GM19324 (cell line): ENCODE measurements around the gene MYBPC1.
A peak's percentile ranks its signal among the peaks of the same experiment; 100 is the strongest.

ENCODE experiments used
- ATAC-seq: cut with Tn5 transposase; IDR thresholded peaks from one replicate; pipeline ENCODE4 v1.9.1; 2021; ENCODE audit warnings: mild to moderate bottlenecking, moderate library complexity; ENCODE audit not compliant: unreplicated experiment, low FRiP score

Gene MYBPC1

DNA sequence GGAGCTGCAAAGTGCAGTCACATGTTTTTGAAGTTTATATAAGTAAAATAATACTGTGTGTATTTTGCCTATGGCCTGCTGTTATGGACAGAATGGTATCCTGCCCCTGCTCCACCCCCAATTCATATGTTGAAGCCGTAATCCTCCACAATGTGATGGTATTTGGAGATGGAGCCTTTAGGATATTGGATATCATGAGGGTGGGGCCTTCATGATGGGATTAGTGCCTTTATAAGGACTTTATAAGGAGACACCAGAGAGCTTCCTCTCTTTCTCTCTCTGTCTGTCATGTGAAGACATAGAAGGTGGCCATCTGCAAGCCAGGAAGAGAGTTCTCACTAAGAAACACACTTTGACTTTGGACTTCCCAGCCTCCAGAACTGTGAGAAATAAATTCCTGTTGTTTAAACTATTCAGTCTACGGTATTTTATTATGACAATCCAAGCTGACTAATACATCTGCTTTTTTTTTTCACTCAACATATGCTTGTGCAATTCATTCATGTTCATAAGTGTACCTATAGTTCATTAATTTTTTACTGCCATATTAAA lies 99.6 kb downstream of the MYBPC1 start:
- ATAC-seq, result no peak

DNA sequence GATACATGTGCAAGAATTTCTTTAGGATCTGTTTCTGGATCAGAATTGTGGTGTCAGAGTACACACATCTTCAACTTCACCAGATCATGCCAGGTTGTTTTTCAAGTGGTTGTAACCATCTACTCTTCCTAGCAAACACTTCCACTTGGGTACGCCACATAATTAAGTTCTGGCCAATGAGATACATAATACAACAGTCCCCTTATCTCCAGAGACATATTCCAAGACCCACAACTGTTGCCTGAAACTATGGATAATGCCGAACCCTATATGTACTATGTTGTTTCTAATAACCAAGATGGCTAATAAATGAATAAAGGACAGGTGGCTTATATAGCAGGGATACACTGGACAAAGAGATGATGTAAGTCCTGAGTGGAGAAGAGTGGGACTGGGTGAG lies 100.2 kb downstream of the MYBPC1 start:
- no peak for ATAC-seq

DNA sequence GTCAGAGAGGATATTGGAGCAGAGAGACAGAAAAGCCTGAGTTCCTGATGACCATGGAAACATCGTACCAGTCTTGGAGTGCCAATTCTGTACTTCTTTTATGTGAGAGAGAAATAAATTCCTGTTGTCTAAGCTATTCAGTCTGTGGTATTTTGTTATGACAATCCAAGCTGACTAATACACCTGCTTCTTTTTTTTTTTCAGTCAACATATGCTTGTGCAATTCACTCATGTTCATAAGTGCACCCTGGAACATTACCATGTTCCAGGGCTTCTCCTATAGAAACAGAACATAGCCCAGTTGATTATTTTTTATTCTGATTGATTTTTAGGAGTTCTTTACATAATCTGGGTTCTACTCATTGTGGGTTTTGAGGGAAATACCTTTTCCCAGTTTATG lies 100.9 kb downstream of the MYBPC1 start:
- no peak for ATAC-seq

DNA sequence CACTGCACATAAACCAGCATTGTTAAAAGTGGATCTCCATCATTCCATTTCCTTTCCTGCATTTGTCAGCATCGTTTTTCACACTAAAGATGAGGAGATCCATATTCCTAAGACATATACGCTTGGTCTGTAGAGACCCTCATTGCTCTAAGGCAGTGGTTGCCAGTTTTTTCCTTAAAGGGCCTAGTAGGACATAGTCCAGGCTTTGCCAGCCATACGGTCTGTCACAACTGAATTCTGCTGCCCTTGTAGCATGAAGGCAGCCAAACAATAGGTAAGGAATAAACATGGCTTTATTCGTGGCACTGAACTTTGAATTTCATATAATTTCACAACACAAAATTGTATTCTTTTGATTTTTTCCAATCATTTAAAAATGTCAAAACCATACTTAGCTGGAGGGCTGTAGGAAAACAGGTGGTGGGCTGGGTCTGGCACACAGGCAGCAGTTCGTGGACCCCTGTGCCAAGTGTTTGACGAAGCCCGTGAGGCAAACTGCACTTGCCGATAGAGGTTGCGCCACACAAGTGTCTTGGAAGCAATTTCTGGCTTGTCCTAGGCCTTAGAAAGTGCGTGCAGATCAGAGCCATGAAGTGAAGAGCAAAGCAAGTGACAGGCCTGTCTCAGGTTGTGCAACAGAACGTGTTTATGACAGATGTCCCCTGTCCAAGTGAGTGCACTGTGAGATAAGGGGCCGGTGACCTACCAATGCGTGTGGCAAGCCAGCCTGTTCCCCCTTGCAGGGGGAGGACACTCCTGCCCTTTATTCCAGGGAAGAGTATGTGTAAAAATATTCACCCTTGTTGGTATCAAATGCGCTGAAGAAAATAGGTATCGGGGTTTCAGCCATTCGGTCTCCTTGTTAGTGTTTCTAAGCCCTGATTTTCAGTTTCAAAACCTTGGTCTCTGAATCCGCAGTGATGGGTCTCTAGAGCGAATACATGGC lies 101.8 kb downstream of the MYBPC1 start:
- ATAC-seq, result no peak

DNA sequence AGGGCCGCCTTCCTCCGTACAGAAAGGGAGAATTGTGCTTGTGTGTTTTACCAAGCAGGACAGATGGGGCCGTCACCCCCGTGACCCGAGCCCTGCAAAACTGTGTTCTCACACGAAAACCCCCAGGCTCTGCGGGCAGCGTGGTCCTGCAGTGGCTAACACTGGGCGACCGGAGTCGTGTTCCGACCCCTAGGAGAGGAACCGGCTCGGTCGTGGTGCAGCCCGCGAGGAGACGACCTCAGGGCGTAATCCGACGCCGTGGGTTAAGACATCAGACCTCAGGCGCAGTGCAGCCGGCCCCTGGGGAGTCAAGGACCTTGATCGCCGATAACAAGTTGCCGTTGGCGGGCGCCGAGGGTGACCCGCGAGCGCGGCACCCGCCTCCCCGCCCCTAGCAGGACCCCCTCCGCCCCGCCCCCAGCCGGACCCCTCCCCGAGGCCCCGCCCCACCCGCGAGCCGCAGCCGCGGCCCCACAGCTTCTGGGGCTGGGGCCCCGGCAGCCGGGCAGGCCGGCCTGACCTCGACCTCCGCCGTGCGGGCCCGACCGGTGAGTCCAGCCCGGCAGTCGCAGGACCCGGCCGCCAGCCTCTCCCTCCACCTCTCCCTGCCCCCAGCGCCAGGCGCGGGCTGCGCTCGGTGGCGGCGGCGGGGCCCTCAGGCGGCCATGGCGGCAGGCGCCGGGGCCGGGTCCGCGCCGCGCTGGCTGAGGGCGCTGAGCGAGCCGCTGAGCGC lies 102.6 kb downstream of the MYBPC1 start, which contains the start of gene CHPT1:
Gene CHPT1 (plus strand): TSS at position 444 of the 733 bp plus-strand sequence. CDS start 222 bp downstream, at position 666.
- peak; percentile 75 for ATAC-seq

DNA sequence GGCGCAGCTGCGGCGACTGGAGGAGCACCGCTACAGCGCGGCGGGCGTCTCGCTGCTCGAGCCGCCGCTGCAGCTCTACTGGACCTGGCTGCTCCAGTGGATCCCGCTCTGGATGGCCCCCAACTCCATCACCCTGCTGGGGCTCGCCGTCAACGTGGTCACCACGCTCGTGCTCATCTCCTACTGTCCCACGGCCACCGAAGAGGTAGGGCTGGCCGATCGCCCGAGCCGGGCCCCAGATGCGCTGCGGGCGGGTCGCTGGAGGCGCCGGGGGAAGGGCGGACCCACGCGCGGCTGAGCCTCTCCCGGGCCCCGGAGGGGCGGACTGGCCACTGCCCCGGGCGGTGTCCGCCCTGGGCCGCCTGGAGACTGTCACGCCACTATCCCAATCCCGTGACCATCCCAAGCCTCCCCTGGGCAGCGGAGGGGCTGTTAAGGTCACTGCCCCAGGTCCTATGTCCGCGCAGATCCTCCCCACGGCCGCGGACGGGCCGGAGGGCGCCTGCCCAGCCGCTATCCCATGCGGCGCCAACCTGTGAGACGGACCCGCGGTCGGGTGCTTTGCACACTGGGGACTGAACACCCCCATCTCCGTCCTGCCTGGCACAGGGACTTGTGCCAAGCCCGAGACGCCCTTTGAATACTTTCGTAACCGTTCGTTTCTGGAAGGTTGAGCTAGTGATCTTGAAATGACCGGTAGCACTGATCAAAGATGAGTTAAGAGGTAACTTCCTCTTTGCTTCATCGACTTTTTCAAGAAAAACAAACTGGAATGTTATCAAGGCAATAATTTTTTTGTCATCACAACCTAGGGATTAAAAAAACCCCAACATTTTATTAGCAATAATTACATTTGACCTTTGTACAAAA lies 103.4 kb downstream of the MYBPC1 start:
- ATAC-seq, result peak; percentile 33

DNA sequence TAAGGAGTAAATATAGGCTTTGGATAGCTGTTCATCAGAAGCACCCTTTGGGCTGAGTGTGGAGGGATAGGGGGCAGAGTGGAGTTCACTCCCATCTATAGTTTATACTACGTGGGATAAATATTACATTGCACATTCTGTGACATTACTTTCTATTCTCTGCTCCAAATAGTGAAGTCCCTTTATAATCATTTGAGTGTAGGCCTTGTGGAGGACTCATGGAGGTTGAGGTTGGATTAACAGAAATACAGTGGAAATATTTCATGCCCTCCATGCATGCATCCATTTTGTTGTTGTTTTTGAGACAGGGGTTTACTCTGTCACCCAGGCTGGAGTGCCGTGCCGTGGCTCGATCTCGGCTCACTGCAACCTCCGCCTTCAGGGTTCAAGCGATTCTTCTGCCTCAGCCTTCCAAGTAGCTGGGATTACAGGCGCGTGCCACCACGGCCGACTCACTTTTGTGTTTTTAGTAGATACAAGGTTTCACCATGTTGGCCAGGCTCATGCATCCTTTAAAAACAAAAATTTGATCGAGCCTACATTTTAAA lies 104.1 kb downstream of the MYBPC1 start:
- no peak for ATAC-seq

DNA sequence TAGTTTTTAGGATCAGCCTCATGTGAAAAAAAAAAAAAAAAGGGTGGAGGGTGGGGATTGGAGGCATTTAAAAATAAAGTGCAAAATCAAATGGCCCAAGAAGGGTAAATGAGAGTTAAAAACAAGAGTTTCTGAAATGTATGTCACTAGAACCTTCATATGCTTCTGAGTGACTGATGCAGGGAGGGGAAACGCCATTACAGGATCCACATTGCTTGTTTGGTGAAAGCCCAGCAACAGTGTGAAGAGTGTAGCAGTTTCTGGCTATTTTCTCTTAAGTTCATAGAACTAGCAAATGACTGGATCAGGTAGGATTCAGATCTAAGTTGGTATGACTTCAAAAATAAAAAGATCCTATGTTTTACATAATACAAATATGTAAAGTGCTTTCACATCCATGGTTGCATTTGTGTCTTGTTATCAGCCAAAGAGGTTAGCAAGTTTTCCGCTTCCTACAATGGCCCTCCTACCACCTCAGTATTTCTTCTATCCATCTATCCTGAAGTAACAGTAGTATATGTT lies 105.6 kb downstream of the MYBPC1 start:
- ATAC-seq, result no peak

DNA sequence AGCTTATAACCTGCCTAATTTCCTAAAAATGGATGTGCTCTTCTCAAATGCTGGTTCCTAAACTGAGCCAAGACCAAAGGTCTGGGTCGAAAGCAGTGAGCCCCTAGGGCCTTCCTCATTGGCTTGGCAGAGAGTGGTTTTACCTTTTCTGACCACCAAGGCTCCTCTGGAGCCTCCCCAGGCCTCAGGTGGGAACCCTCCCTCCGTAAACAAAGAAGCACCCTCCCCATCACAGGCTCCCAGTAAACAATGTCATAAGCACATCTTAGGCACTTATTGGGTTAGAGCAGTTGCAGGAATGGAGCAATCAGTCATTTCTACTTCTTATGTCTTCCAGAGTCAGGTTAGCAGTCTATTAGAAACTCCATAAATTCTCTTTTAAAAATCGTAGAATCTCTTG lies 108.7 kb downstream of the MYBPC1 start:
- ATAC-seq, result no peak

DNA sequence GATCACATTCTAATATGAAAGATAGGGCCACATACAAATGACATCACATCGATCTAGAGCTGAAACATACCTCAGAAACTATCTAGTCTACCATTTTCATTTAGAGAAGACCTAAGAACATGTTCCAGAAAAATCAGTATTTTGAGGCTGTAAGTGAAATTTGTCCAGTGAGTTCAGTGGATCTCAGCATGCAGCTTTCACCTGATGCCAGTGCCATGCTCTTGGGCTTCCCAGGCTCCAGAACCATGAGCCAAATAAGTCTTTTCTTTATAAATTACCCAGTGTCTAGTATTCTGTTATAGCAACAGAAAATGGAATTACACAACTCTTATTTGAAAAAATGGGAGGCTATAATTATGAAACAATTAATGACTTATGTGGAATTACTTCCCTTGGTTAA lies 111.6 kb downstream of the MYBPC1 start:
- no peak for ATAC-seq

DNA sequence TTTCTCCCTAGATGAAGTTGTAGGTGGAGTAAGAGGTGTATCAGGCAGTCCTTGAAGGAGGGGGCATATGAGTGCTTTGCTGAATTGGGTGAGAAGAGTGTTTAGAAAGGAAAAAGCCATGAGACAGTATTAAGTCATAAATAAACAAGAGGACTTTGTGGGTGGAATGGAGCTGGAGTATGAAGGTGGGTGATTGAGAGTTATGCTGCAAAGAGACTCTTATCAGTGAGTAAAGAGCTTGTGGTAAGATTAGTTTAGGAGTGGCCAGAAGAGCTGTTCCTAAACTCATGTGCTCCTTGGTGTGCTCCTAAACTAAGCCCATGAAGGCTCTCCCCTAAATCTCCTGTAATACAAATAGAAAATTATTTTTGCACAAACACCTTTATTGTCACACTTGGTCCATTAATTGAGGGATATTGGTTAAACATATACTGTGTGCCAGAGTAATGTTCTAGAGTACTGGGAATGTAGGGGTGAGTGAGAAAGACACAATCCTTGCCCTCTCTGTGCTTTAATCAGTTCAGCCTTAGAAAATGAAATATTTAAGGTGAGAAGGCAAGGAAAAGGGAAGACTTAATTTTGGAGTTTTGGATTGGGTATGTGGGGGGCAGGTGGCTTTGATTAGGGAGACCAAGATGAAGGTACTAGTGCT lies 112.5 kb downstream of the MYBPC1 start:
- ATAC-seq, result no peak

DNA sequence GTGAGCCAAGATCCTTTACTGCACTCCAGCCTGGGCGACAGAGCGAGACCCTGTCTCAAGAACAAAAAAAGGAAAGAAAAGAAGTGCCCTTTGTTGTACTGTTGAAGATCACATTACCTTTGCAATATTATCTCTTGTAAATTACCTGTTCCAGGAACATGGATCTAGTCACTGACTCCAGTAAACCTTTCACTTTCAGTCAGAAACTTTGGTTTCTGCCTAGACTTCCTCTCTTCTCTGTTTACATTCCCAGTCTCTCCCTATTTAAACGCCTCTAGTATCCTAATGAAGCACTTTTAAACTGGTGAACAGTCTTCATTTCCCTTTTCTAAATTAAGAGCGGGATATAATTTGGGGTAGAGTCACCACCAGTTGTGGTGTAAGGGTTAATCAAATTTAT lies 115.5 kb downstream of the MYBPC1 start:
- ATAC-seq, result no peak

DNA sequence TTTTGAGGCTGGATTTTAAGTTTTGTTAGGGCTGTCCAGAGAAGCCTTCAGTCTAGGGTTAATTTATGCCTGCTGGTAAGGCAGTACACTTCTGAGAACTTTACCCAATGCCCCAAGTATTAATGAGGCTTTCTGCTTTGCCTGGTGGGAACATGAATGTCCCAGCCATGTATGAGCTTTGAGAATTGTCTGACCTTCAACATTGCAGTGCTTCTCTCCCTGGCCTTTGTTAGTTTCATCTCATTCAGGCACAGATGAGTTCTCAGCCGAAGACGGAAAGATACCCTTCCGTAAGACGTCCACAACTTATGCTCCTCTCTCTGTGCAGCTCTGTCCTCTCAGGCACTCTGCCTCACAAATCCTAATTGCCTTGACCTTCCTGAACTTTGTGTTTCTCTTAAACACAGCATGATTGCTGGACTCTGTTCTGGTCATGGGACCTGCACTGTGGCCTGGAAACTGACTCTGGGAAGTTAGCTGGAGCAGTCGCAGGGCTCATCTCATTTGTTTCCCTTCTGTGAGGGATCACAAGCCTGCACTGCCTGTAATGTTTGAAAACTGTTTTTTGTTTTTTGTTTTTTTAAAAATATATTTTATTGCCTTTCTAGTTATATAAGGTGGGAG lies 118.4 kb downstream of the MYBPC1 start:
- ATAC-seq, result no peak

DNA sequence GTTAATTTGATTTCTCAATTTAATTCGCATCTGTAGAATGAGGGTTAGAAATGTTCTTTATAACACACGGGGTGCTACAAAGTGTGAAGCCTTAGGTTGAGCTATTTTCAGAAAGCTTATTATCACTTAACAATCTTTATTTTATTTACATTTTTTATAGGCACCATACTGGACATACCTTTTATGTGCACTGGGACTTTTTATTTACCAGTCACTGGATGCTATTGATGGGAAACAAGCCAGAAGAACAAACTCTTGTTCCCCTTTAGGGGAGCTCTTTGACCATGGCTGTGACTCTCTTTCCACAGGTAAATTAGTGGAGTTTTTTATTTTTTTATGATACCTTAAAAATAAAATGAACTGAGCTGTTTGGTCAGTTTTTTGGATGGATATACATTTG lies 119.2 kb downstream of the MYBPC1 start:
- no peak for ATAC-seq

DNA sequence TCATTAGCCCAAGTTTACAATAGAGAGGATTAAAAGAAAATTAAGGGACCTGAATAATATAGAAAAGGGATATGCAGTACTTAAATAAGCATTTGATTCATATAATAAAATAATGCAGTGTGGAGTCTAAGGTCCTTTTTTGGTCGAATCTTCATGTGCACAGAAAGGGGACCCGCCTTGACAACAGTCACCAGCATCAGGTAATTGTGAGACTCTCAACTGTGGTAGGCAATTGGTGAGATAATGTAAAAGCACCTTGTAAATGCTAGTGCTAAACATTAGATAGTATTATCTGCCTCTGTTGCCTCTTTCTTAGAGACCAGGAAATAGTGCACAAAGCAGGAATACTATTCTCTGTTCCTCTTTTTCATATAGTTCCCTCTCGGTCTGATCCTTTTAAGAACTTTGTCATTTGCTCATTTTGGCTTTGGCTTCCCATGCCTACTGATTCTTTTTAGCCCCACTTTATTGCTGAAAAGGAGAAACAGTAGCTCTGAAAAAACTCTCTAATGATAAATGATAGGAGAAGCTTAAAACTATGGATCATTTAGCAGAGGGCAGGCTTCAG lies 120.2 kb downstream of the MYBPC1 start:
- no peak for ATAC-seq

DNA sequence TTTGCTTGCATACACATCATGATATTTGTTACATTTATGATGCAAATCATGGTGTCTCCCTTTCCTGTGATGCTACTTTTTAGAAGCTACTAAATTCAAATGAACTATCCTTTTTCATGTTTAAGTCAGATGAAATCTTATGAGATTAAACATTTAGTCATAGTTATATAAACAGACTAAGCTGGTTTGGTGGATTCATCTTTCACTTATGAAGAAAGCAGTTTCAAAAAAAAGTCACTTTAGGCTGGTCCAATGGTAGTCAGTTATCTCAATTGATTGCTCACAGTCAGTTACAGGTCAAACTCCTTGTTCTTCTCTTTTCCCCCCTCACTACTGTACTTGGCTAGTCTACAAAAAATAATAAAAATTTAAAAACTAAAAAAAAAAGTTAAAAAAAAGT lies 124.8 kb downstream of the MYBPC1 start:
- no peak for ATAC-seq

DNA sequence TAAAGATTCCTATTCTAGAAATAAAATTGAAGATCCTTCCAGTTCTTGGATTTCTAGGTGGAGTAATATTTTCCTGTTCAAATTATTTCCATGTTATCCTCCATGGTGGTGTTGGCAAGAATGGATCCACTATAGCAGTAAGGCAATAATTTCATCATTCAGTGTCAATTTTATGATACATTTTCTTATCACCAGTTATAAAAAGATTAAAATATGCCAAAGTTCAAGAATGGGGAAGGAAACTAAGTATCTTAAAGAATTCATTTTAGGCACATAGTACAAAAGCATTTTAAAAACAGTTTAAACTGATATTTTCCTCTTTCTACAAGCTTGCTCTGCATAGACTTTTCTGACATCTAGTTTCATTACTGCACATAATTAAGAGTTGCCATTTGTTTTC lies 125.3 kb downstream of the MYBPC1 start:
- ATAC-seq, result no peak

DNA sequence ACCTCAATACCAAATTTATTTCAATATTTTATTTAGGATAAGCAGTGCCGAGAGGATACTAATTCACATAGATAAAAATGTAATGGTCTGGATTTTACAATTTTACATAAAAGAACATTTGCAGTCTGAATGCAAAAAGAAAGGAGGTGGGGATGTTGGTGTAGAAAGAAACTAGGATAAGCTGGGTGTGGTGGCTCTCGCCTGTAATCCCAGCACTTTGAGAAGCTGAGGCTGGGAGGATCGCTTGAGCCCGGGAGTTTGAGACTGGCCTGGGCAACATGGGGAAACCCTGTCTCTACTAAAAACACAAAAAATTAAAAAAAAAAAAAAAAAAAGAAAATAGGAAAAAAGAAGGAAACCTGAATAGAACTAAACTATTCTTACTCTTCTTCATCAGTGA lies 127.6 kb downstream of the MYBPC1 start:
- no peak for ATAC-seq

DNA sequence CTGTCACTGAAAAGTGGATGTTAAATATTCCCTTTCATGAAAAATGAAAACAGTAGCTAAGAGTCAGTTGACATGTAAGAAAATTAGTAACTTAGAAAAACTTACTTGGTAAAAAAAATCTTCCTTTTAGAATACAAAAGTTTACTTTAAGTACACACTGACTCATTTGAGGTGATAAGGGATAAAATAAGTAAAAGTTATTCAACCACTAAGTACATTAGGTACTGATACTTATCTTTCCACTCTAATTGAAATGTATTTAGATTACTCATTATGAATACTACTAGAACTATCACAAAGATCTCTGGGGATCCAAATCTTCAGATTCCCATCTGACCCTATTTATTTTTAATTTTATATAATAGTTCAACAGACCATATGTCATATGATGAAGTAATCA lies 132.3 kb downstream of the MYBPC1 start:
- no peak for ATAC-seq
